Breast epithelium (tissue), 4 donors: ENCODE data around the gene E2F2. TPM values are rescaled to one million over a fixed set of nuclear protein-coding genes. Genes with fewer than 3 reads are reported as not detected.
"Not testable (repeated sequence)": the region's sequence is repeated elsewhere in the genome, so short reads cannot be mapped to it uniquely, and the experiment has no call there.

Source experiments
- DNase-seq, 2 donors: peaks; one replicate each; pipeline ENCODE4 v3.0.0-alpha.2; 2019; ENCODE audit warnings: low spot score in 2 of 2
- H3K27ac ChIP-seq, 2 donors: fragments of 200-600 bp; sonication (generic) in 1 of 2; one replicate each; pipeline ENCODE4 v1.5.1; 2016 to 2019; ENCODE audit warnings: mild to moderate bottlenecking in 1 of 2
- H3K27me3 ChIP-seq, 2 donors: fragments of 200-600 bp; sonication (generic) in 1 of 2; one replicate each; pipeline versions ENCODE4 v1.5.1 to v1.6.0; 2017 to 2019; ENCODE audit warnings: control low read depth in 1 of 2, mild to moderate bottlenecking in 1 of 2
- H3K36me3 ChIP-seq: fragments of 200-600 bp; one replicate; pipeline ENCODE4 v1.5.1; 2019
- H3K4me1 ChIP-seq, 2 donors: fragments of 200-600 bp; sonication (generic); one replicate each; pipeline ENCODE4 v1.5.1; 2016 to 2019; ENCODE audit warnings: control low read depth in 1 of 2
- H3K4me3 ChIP-seq, 3 donors: fragments of 200-600 bp; sonication (generic); 1 replicate in 2 of 3; 2 replicates in 1 of 3; pipeline ENCODE4 v1.5.1; 2016 to 2019; ENCODE audit warnings: mild to moderate bottlenecking in 3 of 3, moderate library complexity in 2 of 3
- H3K9me3 ChIP-seq, 2 donors: fragments of 200-600 bp; sonication (generic) in 1 of 2; one replicate each; pipeline ENCODE4 v1.5.1; 2016 to 2019; ENCODE audit warnings: control low read depth in 1 of 2
- CTCF ChIP-seq, 3 donors: fragments of 450-650 bp; IDR thresholded peaks; one replicate each; pipeline ENCODE4 v1.5.1; 2016 to 2017; ENCODE audit warnings: antibody characterized with exemption in 3 of 3, mild to moderate bottlenecking in 3 of 3, moderate library complexity in 3 of 3
- POLR2A ChIP-seq: fragments of 450-650 bp; IDR thresholded peaks from one replicate; pipeline ENCODE4 v1.6.1; 2016; ENCODE audit warnings: antibody characterized with exemption, mild to moderate bottlenecking, moderate library complexity
- POLR2AphosphoS5 ChIP-seq, 3 donors: sonication (generic); formaldehyde crosslinking; IDR thresholded peaks; one replicate each; pipeline ENCODE4 v1.6.1; 2017; ENCODE audit warnings: antibody characterized with exemption in 3 of 3
- intact Hi-C: fragments of 100-400 bp; cut with DNase I; formaldehyde crosslinking; loops from one replicate; pipeline ENCODE4 v1.15.1; 2023; ENCODE audit warnings: low total_unique reads
- total RNA-seq, 3 donors: library from RNA; depleted of rRNA; stranded (reverse); fragments of >200 nt; gene quantifications; one replicate each; pipeline ENCODE4 v1.1.0, GENCODE V29; 2016

Gene E2F2
- total RNA-seq, 3 donors from 2014 or later = under 0.01 to 0.73 (median 0.33) TPM

GRCh38 chr1:23515905-23516304 lies 15.1 kb downstream of the E2F2 start:
- TF ChIP-seq POLR2AphosphoS5 (IDR thresholded peaks at IDR 0.05) = no peak
- no peak for TF ChIP-seq POLR2A
- no peak for TF ChIP-seq CTCF (IDR thresholded peaks at IDR 0.05)
- Histone ChIP-seq H3K9me3 (no peaks in the 10 kb centered on the region), H3K4me1 (no peaks in the 10 kb centered on the region), H3K4me3 (no peak overlapping the region), H3K27ac (no peak overlapping the region), H3K36me3 (no peaks in the 10 kb centered on the region), H3K27me3 (no peaks in the 10 kb centered on the region)
- intact Hi-C loops = no loop called here
- DNase-seq = no peak

- intact Hi-C loops = no loop called here
- Histone ChIP-seq H3K27ac (no peak overlapping the region), H3K27me3 (no peaks in the 10 kb centered on the region), H3K4me1 (no peaks in the 10 kb centered on the region), H3K4me3 (no peak overlapping the region), H3K9me3 (no peaks in the 10 kb centered on the region), H3K36me3 (no peaks in the 10 kb centered on the region)
- TF ChIP-seq POLR2AphosphoS5 (IDR thresholded peaks at IDR 0.05) (no peak), CTCF (IDR thresholded peaks at IDR 0.05) (no peak), POLR2A (no peak)
- DNase-seq = no peak
Observed at GRCh38 chr1:23514111-23514679, 16.8 kb downstream of the E2F2 start.

GRCh38 chr1:23509896-23510295 lies 21.1 kb downstream of the E2F2 start:
- Histone ChIP-seq H3K27me3 (no peaks in the 10 kb centered on the region), H3K4me1 (no peaks in the 10 kb centered on the region), H3K27ac (no peak overlapping the region), H3K9me3 (no peaks in the 10 kb centered on the region), H3K4me3 (no peak overlapping the region), H3K36me3 (no peaks in the 10 kb centered on the region)
- DNase-seq = no peak
- TF ChIP-seq POLR2A (no peak), POLR2AphosphoS5 (IDR thresholded peaks at IDR 0.05) (no peak), CTCF (IDR thresholded peaks at IDR 0.05) (no peak)
- intact Hi-C loops = no loop called here

- no peaks in the 10 kb centered on the region for H3K27me3 ChIP-seq
- no peaks in the 10 kb centered on the region for H3K4me1 ChIP-seq
- intact Hi-C loops = no loop called here
- no peak for DNase-seq
- no peaks in the 10 kb centered on the region for H3K36me3 ChIP-seq
- H3K27ac ChIP-seq = no peak overlapping the region
- TF ChIP-seq POLR2AphosphoS5 (IDR thresholded peaks at IDR 0.05) = no peak
- H3K9me3 ChIP-seq = no peaks in the 10 kb centered on the region
- no peak overlapping the region for H3K4me3 ChIP-seq
Observed at GRCh38 chr1:23506376-23507107, 24.5 kb downstream of the E2F2 start.

GRCh38 chr1:23505851-23506250 lies 25.2 kb downstream of the E2F2 start:
- TF ChIP-seq POLR2AphosphoS5 (IDR thresholded peaks at IDR 0.05) = no peak
- no peak for TF ChIP-seq POLR2A
- TF ChIP-seq CTCF (IDR thresholded peaks at IDR 0.05) = no peak
- no peaks in the 10 kb centered on the region for H3K27me3 ChIP-seq
- H3K4me1 ChIP-seq = no peaks in the 10 kb centered on the region
- no peak overlapping the region for H3K27ac ChIP-seq
- no peak overlapping the region for H3K4me3 ChIP-seq
- intact Hi-C loops = no loop called here
- H3K36me3 ChIP-seq = no peaks in the 10 kb centered on the region
- no peak for DNase-seq
- no peaks in the 10 kb centered on the region for H3K9me3 ChIP-seq

- H3K9me3 ChIP-seq, H3K4me3 ChIP-seq, DNase-seq, H3K27ac ChIP-seq, H3K4me1 ChIP-seq, H3K27me3 ChIP-seq, intact Hi-C loops, H3K36me3 ChIP-seq: not testable (repeated sequence)
Observed at GRCh38 chr1:23504156-23504555, 26.9 kb downstream of the E2F2 start.
